ENCODE data around the gene E2F2.

DNA sequence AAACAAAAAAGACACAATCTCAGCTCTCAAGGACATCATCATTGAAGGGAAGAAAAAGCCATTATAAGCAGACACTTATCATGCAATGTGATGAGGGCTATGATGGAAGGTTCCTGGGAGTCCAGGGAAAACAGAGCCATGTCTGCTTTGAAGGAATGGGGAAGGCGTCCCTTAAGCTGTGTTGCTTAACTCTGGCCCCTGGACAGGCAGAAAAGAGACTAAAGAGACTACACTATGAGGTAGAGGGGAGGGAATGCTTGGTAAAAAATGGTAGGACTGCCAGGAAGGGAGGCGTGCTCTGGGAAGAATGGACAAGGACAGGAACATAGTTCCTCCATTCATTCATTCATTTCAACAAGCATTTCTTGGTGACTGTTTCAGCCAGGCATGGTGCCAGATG lies 68.3 kb downstream of the E2F2 start:
- TF ChIP-seq, protein P1, sequence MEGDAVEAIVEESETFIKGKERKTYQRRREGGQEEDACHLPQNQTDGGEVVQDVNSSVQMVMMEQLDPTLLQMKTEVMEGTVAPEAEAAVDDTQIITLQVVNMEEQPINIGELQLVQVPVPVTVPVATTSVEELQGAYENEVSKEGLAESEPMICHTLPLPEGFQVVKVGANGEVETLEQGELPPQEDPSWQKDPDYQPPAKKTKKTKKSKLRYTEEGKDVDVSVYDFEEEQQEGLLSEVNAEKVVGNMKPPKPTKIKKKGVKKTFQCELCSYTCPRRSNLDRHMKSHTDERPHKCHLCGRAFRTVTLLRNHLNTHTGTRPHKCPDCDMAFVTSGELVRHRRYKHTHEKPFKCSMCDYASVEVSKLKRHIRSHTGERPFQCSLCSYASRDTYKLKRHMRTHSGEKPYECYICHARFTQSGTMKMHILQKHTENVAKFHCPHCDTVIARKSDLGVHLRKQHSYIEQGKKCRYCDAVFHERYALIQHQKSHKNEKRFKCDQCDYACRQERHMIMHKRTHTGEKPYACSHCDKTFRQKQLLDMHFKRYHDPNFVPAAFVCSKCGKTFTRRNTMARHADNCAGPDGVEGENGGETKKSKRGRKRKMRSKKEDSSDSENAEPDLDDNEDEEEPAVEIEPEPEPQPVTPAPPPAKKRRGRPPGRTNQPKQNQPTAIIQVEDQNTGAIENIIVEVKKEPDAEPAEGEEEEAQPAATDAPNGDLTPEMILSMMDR (IDR thresholded peaks at IDR 0.05), result no peak
- TF ChIP-seq POLR2A (IDR thresholded peaks at IDR 0.05), result no peak

All from thyroid gland (tissue), 4 donors.